ENCODE data around the gene HECTD4.
"Not testable (repeated sequence)": the region's sequence is repeated elsewhere in the genome, so short reads cannot be mapped to it uniquely, and the experiment has no call there.

Gene HECTD4

GRCh38 chr12:112266473-112266872, 115.8 kb downstream of the HECTD4 start:
- Mint-ChIP-seq H3K27me3 (ENCODE audit: low read depth) (no peaks in the 10 kb centered on the region), H3K4me3 (no peak overlapping the region), H3K9me3 (no peaks in the 10 kb centered on the region), H3K4me1 (ENCODE audit: low read depth) (no peaks in the 10 kb centered on the region), H3K27ac (no peak overlapping the region), H3K36me3 (ENCODE audit: low read depth) (peaks cover 13% of the 10 kb centered on the region)

- H3K27me3 Mint-ChIP-seq (ENCODE audit: low read depth), result no peaks in the 10 kb centered on the region
- H3K36me3 Mint-ChIP-seq (ENCODE audit: low read depth), result peaks cover 18% of the 10 kb centered on the region
- H3K4me3 Mint-ChIP-seq, result no peak overlapping the region
- no peaks in the 10 kb centered on the region for H3K4me1 Mint-ChIP-seq (ENCODE audit: low read depth)
- H3K27ac Mint-ChIP-seq, result no peak overlapping the region
- H3K9me3 Mint-ChIP-seq, result no peaks in the 10 kb centered on the region
Observed at GRCh38 chr12:112261559-112261958, 120.7 kb downstream of the HECTD4 start.

- Mint-ChIP-seq H3K4me3 (no peak overlapping the region), H3K27me3 (ENCODE audit: low read depth) (no peaks in the 10 kb centered on the region), H3K27ac (no peak overlapping the region), H3K4me1 (ENCODE audit: low read depth) (no peaks in the 10 kb centered on the region), H3K36me3 (ENCODE audit: low read depth) (peaks cover 29% of the 10 kb centered on the region), H3K9me3 (no peaks in the 10 kb centered on the region)
Observed at GRCh38 chr12:112258926-112259325, 123.3 kb downstream of the HECTD4 start.

- Mint-ChIP-seq H3K4me3 (no peak overlapping the region), H3K4me1 (ENCODE audit: low read depth) (no peaks in the 10 kb centered on the region), H3K9me3 (no peaks in the 10 kb centered on the region), H3K27me3 (ENCODE audit: low read depth) (no peaks in the 10 kb centered on the region), H3K27ac (no peak overlapping the region), H3K36me3 (ENCODE audit: low read depth) (peaks cover 35% of the 10 kb centered on the region)
Observed at GRCh38 chr12:112256780-112257179, 125.5 kb downstream of the HECTD4 start.

GRCh38 chr12:112252184-112252583, 130.0 kb downstream of the HECTD4 start:
- H3K4me1 Mint-ChIP-seq (ENCODE audit: low read depth), result peaks cover 2% of the 10 kb centered on the region
- no peaks in the 10 kb centered on the region for H3K27me3 Mint-ChIP-seq (ENCODE audit: low read depth)
- no peak overlapping the region for H3K4me3 Mint-ChIP-seq
- no peaks in the 10 kb centered on the region for H3K9me3 Mint-ChIP-seq
- peaks cover 24% of the 10 kb centered on the region for H3K36me3 Mint-ChIP-seq (ENCODE audit: low read depth)
- H3K27ac Mint-ChIP-seq, result no peak overlapping the region

- not testable (repeated sequence) for H3K27me3 Mint-ChIP-seq (ENCODE audit: low read depth); H3K4me3 Mint-ChIP-seq; H3K9me3 Mint-ChIP-seq; H3K4me1 Mint-ChIP-seq (ENCODE audit: low read depth); H3K27ac Mint-ChIP-seq
- peaks cover 17% of the 10 kb centered on the region for H3K36me3 Mint-ChIP-seq (ENCODE audit: low read depth)
Observed at GRCh38 chr12:112244902-112245301, 137.3 kb downstream of the HECTD4 start.

GRCh38 chr12:112243255-112244110, 138.7 kb downstream of the HECTD4 start:
- Mint-ChIP-seq H3K9me3 (no peaks in the 10 kb centered on the region), H3K27me3 (ENCODE audit: low read depth) (no peaks in the 10 kb centered on the region), H3K36me3 (ENCODE audit: low read depth) (peaks cover 23% of the 10 kb centered on the region), H3K27ac (no peak overlapping the region), H3K4me3 (no peak overlapping the region), H3K4me1 (ENCODE audit: low read depth) (peaks cover 2% of the 10 kb centered on the region)

GRCh38 chr12:112241176-112241575, 141.1 kb downstream of the HECTD4 start:
- H3K9me3 Mint-ChIP-seq, result no peaks in the 10 kb centered on the region
- H3K36me3 Mint-ChIP-seq (ENCODE audit: low read depth), result peaks cover 24% of the 10 kb centered on the region
- no peak overlapping the region for H3K27ac Mint-ChIP-seq
- H3K4me3 Mint-ChIP-seq, result no peak overlapping the region
- H3K27me3 Mint-ChIP-seq (ENCODE audit: low read depth), result no peaks in the 10 kb centered on the region
- no peaks in the 10 kb centered on the region for H3K4me1 Mint-ChIP-seq (ENCODE audit: low read depth)

GRCh38 chr12:112239881-112240280, 142.3 kb downstream of the HECTD4 start:
- no peak overlapping the region for H3K27ac Mint-ChIP-seq
- H3K36me3 Mint-ChIP-seq (ENCODE audit: low read depth), result peaks cover 31% of the 10 kb centered on the region
- H3K4me1 Mint-ChIP-seq (ENCODE audit: low read depth), result no peaks in the 10 kb centered on the region
- H3K27me3 Mint-ChIP-seq (ENCODE audit: low read depth), result no peaks in the 10 kb centered on the region
- H3K4me3 Mint-ChIP-seq, result no peak overlapping the region
- no peaks in the 10 kb centered on the region for H3K9me3 Mint-ChIP-seq

- H3K4me3 Mint-ChIP-seq, result no peak overlapping the region
- H3K9me3 Mint-ChIP-seq, result no peaks in the 10 kb centered on the region
- H3K36me3 Mint-ChIP-seq (ENCODE audit: low read depth), result peaks cover 39% of the 10 kb centered on the region
- H3K4me1 Mint-ChIP-seq (ENCODE audit: low read depth), result no peaks in the 10 kb centered on the region
- no peak overlapping the region for H3K27ac Mint-ChIP-seq
- H3K27me3 Mint-ChIP-seq (ENCODE audit: low read depth), result no peaks in the 10 kb centered on the region
Observed at GRCh38 chr12:112239020-112239419, 143.2 kb downstream of the HECTD4 start.

- Mint-ChIP-seq H3K27ac (no peak overlapping the region), H3K4me3 (no peak overlapping the region), H3K4me1 (ENCODE audit: low read depth) (no peaks in the 10 kb centered on the region), H3K27me3 (ENCODE audit: low read depth) (no peaks in the 10 kb centered on the region), H3K36me3 (ENCODE audit: low read depth) (peaks cover 37% of the 10 kb centered on the region), H3K9me3 (no peaks in the 10 kb centered on the region)
Observed at GRCh38 chr12:112238441-112238840, 143.8 kb downstream of the HECTD4 start.

- no peak overlapping the region for H3K4me3 Mint-ChIP-seq
- H3K36me3 Mint-ChIP-seq (ENCODE audit: low read depth), result peaks cover 33% of the 10 kb centered on the region
- H3K9me3 Mint-ChIP-seq, result no peaks in the 10 kb centered on the region
- H3K27ac Mint-ChIP-seq, result no peak overlapping the region
- no peaks in the 10 kb centered on the region for H3K4me1 Mint-ChIP-seq (ENCODE audit: low read depth)
- no peaks in the 10 kb centered on the region for H3K27me3 Mint-ChIP-seq (ENCODE audit: low read depth)
Observed at GRCh38 chr12:112236786-112237185, 145.4 kb downstream of the HECTD4 start.

GRCh38 chr12:112236386-112236785, 145.8 kb downstream of the HECTD4 start:
- Mint-ChIP-seq H3K27ac (no peak overlapping the region), H3K4me3 (no peak overlapping the region), H3K4me1 (ENCODE audit: low read depth) (no peaks in the 10 kb centered on the region), H3K27me3 (ENCODE audit: low read depth) (no peaks in the 10 kb centered on the region), H3K9me3 (no peaks in the 10 kb centered on the region), H3K36me3 (ENCODE audit: low read depth) (peaks cover 31% of the 10 kb centered on the region)

GRCh38 chr12:112234303-112234702, 147.9 kb downstream of the HECTD4 start:
- Mint-ChIP-seq H3K4me1 (ENCODE audit: low read depth) (no peaks in the 10 kb centered on the region), H3K9me3 (no peaks in the 10 kb centered on the region), H3K27me3 (ENCODE audit: low read depth) (no peaks in the 10 kb centered on the region), H3K27ac (no peak overlapping the region), H3K36me3 (ENCODE audit: low read depth) (peaks cover 36% of the 10 kb centered on the region), H3K4me3 (no peak overlapping the region)

- Mint-ChIP-seq H3K27me3 (ENCODE audit: low read depth) (no peaks in the 10 kb centered on the region), H3K36me3 (ENCODE audit: low read depth) (peaks cover 36% of the 10 kb centered on the region), H3K4me3 (no peak overlapping the region), H3K27ac (no peak overlapping the region), H3K4me1 (ENCODE audit: low read depth) (no peaks in the 10 kb centered on the region), H3K9me3 (no peaks in the 10 kb centered on the region)
Observed at GRCh38 chr12:112233242-112233641, 149.0 kb downstream of the HECTD4 start.

Measured in T-helper 1 cell treated with Interleukin-12 subunit alpha and Interleukin-12 subunit beta and Interleukin-4 antibody, amounts not matched to agents 30 μg/mL and 1 μg/mL, for 36 hours (primary cell).